ENCODE data around the gene RHOA.
A peak's percentile ranks its signal among the peaks of the same experiment; 100 is the strongest.
"Not testable (repeated sequence)": the region's sequence is repeated elsewhere in the genome, so short reads cannot be mapped to it uniquely, and the experiment has no call there.

The RHOA gene

GRCh38 chr3:49358884-49359225 is 52.9 kb downstream of the RHOA start:
- no peak for DNase-seq

- DNase-seq, result peak; percentile 93
These were observed 53.4 kb downstream of the RHOA start, which contains the start of gene GPX1 for GRCh38 chr3:49358217-49358883. TSS of gene GPX1 (minus strand) at chr3:49358353. CDS start at chr3:49358278, 75 bp downstream.

GRCh38 chr3:49357443-49358216 is 54.1 kb downstream of the RHOA start:
- DNase-seq, result peak; percentile 31

GRCh38 chr3:49357095-49357442 is 54.7 kb downstream of the RHOA start:
- DNase-seq, result peak; percentile 20

- peak; percentile 49 for DNase-seq
These were observed 58.8 kb downstream of the RHOA start for GRCh38 chr3:49352890-49353421.

GRCh38 chr3:49352281-49352680 is 59.5 kb downstream of the RHOA start:
- DNase-seq, result no peak

- peak; percentile 31 for DNase-seq
These were observed 60.2 kb downstream of the RHOA start for GRCh38 chr3:49351521-49352011.

GRCh38 chr3:49349348-49350114 is 62.2 kb downstream of the RHOA start:
- peak; percentile 93 for DNase-seq

GRCh38 chr3:49348361-49348760 is 63.4 kb downstream of the RHOA start:
- DNase-seq, result not testable (repeated sequence)

- DNase-seq, result no peak
These were observed 65.0 kb downstream of the RHOA start for GRCh38 chr3:49346797-49347251.

- DNase-seq, result no peak
These were observed 68.6 kb downstream of the RHOA start for GRCh38 chr3:49343163-49343562.

GRCh38 chr3:49341996-49342395 is 69.8 kb downstream of the RHOA start:
- DNase-seq, result no peak

- DNase-seq, result peak; percentile 95
These were observed 71.6 kb downstream of the RHOA start, which contains the start of gene USP4 for GRCh38 chr3:49339941-49340800. TSS of gene USP4 (minus strand) at chr3:49340053. CDS start at chr3:49340024, 29 bp downstream.

- no peak for DNase-seq
These were observed 72.2 kb downstream of the RHOA start for GRCh38 chr3:49339581-49339940.

GRCh38 chr3:49333916-49334633 is 77.7 kb downstream of the RHOA start:
- no peak for DNase-seq

- no peak for DNase-seq
These were observed 78.7 kb downstream of the RHOA start for GRCh38 chr3:49333091-49333490.

- DNase-seq, result no peak
These were observed 82.6 kb downstream of the RHOA start for GRCh38 chr3:49329186-49329585.

GRCh38 chr3:49328350-49328749 is 83.4 kb downstream of the RHOA start:
- not testable (repeated sequence) for DNase-seq

- DNase-seq, result no peak
These were observed 84.3 kb downstream of the RHOA start for GRCh38 chr3:49327485-49327884.

GRCh38 chr3:49324768-49325167 is 87.0 kb downstream of the RHOA start:
- DNase-seq, result no peak

- no peak for DNase-seq
These were observed 94.9 kb downstream of the RHOA start for GRCh38 chr3:49316696-49317457.

All from hematopoietic multipotent progenitor cell treated with erythropoietin and hydrocortisone succinate and interleukin-3 and kit ligand, for 8 days (in vitro differentiated cells).